A549 (cell line): ENCODE results near the gene SALL3.

Experiments
- CTCF ChIP-seq: fragments of >200 bp; sonication (Bioruptor Twin); formaldehyde crosslinking; IDR thresholded peaks from 3 replicates; pipeline ENCODE4 v1.5.1; 2016
- EHMT2 ChIP-seq: fragments of 200-600 bp; sonication (generic); IDR thresholded peaks from 2 replicates; pipeline ENCODE4 v1.6.1; 2016; ENCODE audit warnings: antibody characterized with exemption, low read depth, mild to moderate bottlenecking, moderate library complexity
- JUNB ChIP-seq: fragments of >200 bp; sonication (Bioruptor Twin); formaldehyde crosslinking; IDR thresholded peaks from 2 replicates; pipeline ENCODE4 v1.6.1; 2016
- MAX ChIP-seq: IDR thresholded peaks from 2 replicates; pipeline ENCODE4 v1.6.1; 2012
- POLR2AphosphoS2 ChIP-seq: conservative IDR thresholded peaks from 2 replicates; pipeline ENCODE4 v1.6.1; 2012; ENCODE audit warnings: low read length, improper control_type of control experiment, inconsistent platforms
- RCOR1 ChIP-seq: fragments of 150-350 bp; IDR thresholded peaks from 2 replicates; pipeline ENCODE4 v1.6.1; 2014; ENCODE audit warnings: antibody characterized with exemption, low read length, low read depth

- no peak for TF ChIP-seq CTCF
- TF ChIP-seq RCOR1: no peak
- no peak for TF ChIP-seq MAX
- TF ChIP-seq EHMT2: no peak
- TF ChIP-seq JUNB: no peak
- TF ChIP-seq POLR2AphosphoS2: no peak
These were observed 12.7 kb downstream of the SALL3 start for GRCh38 chr18:78992041-78993011.
